Measurements from ENCODE around the gene AGMAT. TPM values are rescaled to one million over a fixed set of nuclear protein-coding genes. Genes with fewer than 3 reads are reported as not detected.

AGMAT gene
- total and polyA plus RNA-seq, 2 of the 13 experiments (the other 11 are each of a cell fraction or from before 2014, with no cell fraction given): 59.1 to 174 TPM

- TF ChIP-seq TAF1 (CRISPR knock-in tag; IDR thresholded peaks at IDR 0.05): peak; percentile 79
- no peak for TF ChIP-seq RELA (CRISPR knock-in tag; IDR thresholded peaks at IDR 0.05)
- TF ChIP-seq HNRNPH1 (optimal IDR thresholded peaks at IDR 0.05; ENCODE audit: low read depth, low read length): no peak
- TF ChIP-seq PHF21A (CRISPR knock-in tag; IDR thresholded peaks at IDR 0.05): peak; percentile 91
- no peak; the same call in 1 of the 2 replicates for TF ChIP-seq CREBL2 (CRISPR knock-in tag; IDR thresholded peaks at IDR 0.05; ENCODE audit: borderline replicate concordance)
- TF ChIP-seq ZNF567 (CRISPR knock-in tag; IDR thresholded peaks at IDR 0.05; ENCODE audit: borderline replicate concordance): peak; percentile 54; the same call in 1 of the 2 replicates
- TF ChIP-seq SMAD9 (CRISPR knock-in tag; IDR thresholded peaks at IDR 0.05): no peak
- TF ChIP-seq ZNF605 (CRISPR knock-in tag; IDR thresholded peaks at IDR 0.05): peak; percentile 79; the same call in 1 of the 2 replicates
- TF ChIP-seq FOSL1 (CRISPR knock-in tag; IDR thresholded peaks at IDR 0.05; ENCODE audit: borderline replicate concordance): no peak
- TF ChIP-seq, protein P1, sequence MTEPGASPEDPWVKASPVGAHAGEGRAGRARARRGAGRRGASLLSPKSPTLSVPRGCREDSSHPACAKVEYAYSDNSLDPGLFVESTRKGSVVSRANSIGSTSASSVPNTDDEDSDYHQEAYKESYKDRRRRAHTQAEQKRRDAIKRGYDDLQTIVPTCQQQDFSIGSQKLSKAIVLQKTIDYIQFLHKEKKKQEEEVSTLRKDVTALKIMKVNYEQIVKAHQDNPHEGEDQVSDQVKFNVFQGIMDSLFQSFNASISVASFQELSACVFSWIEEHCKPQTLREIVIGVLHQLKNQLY (CRISPR knock-in tag; IDR thresholded peaks at IDR 0.05): peak; percentile 95
- no peak; the same call in 1 of the 2 replicates for TF ChIP-seq SIN3A (IDR thresholded peaks at IDR 0.05; ENCODE audit: borderline replicate concordance, low read depth, low read length)
- no peak; the same call in 1 of the 2 replicates for TF ChIP-seq NCOA5 (CRISPR knock-in tag; IDR thresholded peaks at IDR 0.05)
- TF ChIP-seq FOXA1 (IDR thresholded peaks at IDR 0.05): no peak
- TF ChIP-seq FOXA1 (CRISPR knock-in tag; IDR thresholded peaks at IDR 0.05): peak; percentile 64
- peak; percentile 98 for TF ChIP-seq ZNF788 (CRISPR knock-in tag; IDR thresholded peaks at IDR 0.05; ENCODE audit: borderline replicate concordance)
- peak; percentile 80 for TF ChIP-seq ZMAT3 (CRISPR knock-in tag; conservative IDR thresholded peaks at IDR 0.05)
- TF ChIP-seq RXRB (CRISPR knock-in tag; IDR thresholded peaks at IDR 0.05; ENCODE audit: borderline replicate concordance): peak; percentile 93
- TF ChIP-seq MATR3 (CRISPR knock-in tag; IDR thresholded peaks at IDR 0.05): no peak
- TF ChIP-seq ZSCAN9 (CRISPR knock-in tag; IDR thresholded peaks at IDR 0.05; ENCODE audit: borderline replicate concordance): peak; percentile 29; the same call in 1 of the 2 replicates
- TF ChIP-seq MAF1 (CRISPR knock-in tag; IDR thresholded peaks at IDR 0.05; ENCODE audit: borderline replicate concordance): no peak
- TF ChIP-seq NR2C2 (CRISPR knock-in tag; IDR thresholded peaks at IDR 0.05; ENCODE audit: borderline replicate concordance): peak; percentile 89
- TF ChIP-seq ZNF720 (CRISPR knock-in tag; IDR thresholded peaks at IDR 0.05): no peak
- no peak for TF ChIP-seq ZNF75D (CRISPR knock-in tag; IDR thresholded peaks at IDR 0.05; ENCODE audit: borderline replicate concordance)
- no peak for TF ChIP-seq SRSF9 (IDR thresholded peaks at IDR 0.05; ENCODE audit: borderline replicate concordance, insufficient read depth, low read depth, low read length, poor library complexity, severe bottlenecking)
- peak; percentile 14; the same call in 1 of the 2 replicates for TF ChIP-seq ZNF234 (CRISPR knock-in tag; conservative IDR thresholded peaks at IDR 0.05)
- TF ChIP-seq, protein P2, sequence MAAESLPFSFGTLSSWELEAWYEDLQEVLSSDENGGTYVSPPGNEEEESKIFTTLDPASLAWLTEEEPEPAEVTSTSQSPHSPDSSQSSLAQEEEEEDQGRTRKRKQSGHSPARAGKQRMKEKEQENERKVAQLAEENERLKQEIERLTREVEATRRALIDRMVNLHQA (CRISPR knock-in tag; IDR thresholded peaks at IDR 0.05): no peak
- peak; percentile 91 for TF ChIP-seq TBX2 (CRISPR knock-in tag; IDR thresholded peaks at IDR 0.05; ENCODE audit: borderline replicate concordance)
- no peak for TF ChIP-seq ZFP36L2 (CRISPR knock-in tag; IDR thresholded peaks at IDR 0.05)
- peak; percentile 68; the same call in 1 of the 2 replicates for TF ChIP-seq PRMT3 (CRISPR knock-in tag; IDR thresholded peaks at IDR 0.05; ENCODE audit: borderline replicate concordance, low read depth)
- peak; percentile 99 for TF ChIP-seq ZNF264 (CRISPR knock-in tag; IDR thresholded peaks at IDR 0.05)
- no peak for TF ChIP-seq NFE2L1 (CRISPR knock-in tag; IDR thresholded peaks at IDR 0.05; ENCODE audit: borderline replicate concordance)
- TF ChIP-seq MXI1 (IDR thresholded peaks at IDR 0.05; ENCODE audit: borderline replicate concordance, low read depth, low read length): peak; percentile 66; the same call in 2 of the 3 replicates
Measured at GRCh38 chr1:15584489-15585363, at the start of gene AGMAT (continued).
